HG03139 (cell line): Measurements from ENCODE around the gene GATA5.

ENCODE experiments used
- ATAC-seq: cut with Tn5 transposase; IDR thresholded peaks from one replicate; pipeline ENCODE4 v1.9.1; 2021; ENCODE audit not compliant: unreplicated experiment

Gene GATA5

GRCh38 chr20:62418709-62419487 is 56.9 kb downstream of the GATA5 start:
- no peak for ATAC-seq

- no peak for ATAC-seq
Measured at GRCh38 chr20:62417981-62418708, 57.6 kb downstream of the GATA5 start.

GRCh38 chr20:62416651-62417637 is 58.9 kb downstream of the GATA5 start:
- no peak for ATAC-seq

GRCh38 chr20:62415354-62416111 is 60.3 kb downstream of the GATA5 start:
- ATAC-seq = no peak

GRCh38 chr20:62413896-62414481 is 61.8 kb downstream of the GATA5 start:
- ATAC-seq = no peak
